HL-60 (cell line): Measurements from ENCODE around the gene MAD1L1.

Experiments used
- DNase-seq, 2 experiments: peaks; one replicate each; pipeline ENCODE4 v3.0.0-alpha.2; 2010 to 2020; ENCODE audit warnings: low read depth in 1 of 2, low spot score in 1 of 2
- H3K27ac ChIP-seq: fragments of 250-450 bp; sonication (Bioruptor Pico); replicated peaks from 2 replicates; pipeline ENCODE4 v1.5.1; 2020; ENCODE audit warnings: mild to moderate bottlenecking, moderate library complexity
- H3K27me3 ChIP-seq: fragments of 250-450 bp; sonication (Bioruptor Pico); 2 replicates; pipeline ENCODE4 v1.5.1; 2021; ENCODE audit warnings: mild to moderate bottlenecking, moderate library complexity; ENCODE audit not compliant: insufficient read depth, poor library complexity, severe bottlenecking
- H3K4me3 ChIP-seq: replicated peaks from 2 replicates; pipeline ENCODE4 v1.5.1; 2011; ENCODE audit warnings: mild to moderate bottlenecking, control low read depth, low read length; ENCODE audit not compliant: insufficient read depth
- GABPA ChIP-seq: IDR thresholded peaks from 2 replicates; pipeline ENCODE4 v1.6.1; 2012; ENCODE audit warnings: low read depth
- POLR2AphosphoS5 ChIP-seq: IDR thresholded peaks from 2 replicates; pipeline ENCODE4 v1.6.1; 2012; ENCODE audit warnings: low read depth
- REST ChIP-seq: IDR thresholded peaks from 2 replicates; pipeline ENCODE4 v1.6.1; 2012; ENCODE audit warnings: low read depth; ENCODE audit not compliant: insufficient replicate concordance
- SPI1 ChIP-seq: IDR thresholded peaks from 2 replicates; pipeline ENCODE4 v1.6.1; 2012; ENCODE audit warnings: low read depth, mild to moderate bottlenecking, borderline replicate concordance
- TF ChIP-seq, protein P1 (sequence below): IDR thresholded peaks from one replicate; pipeline ENCODE4 v1.5.1; 2011; ENCODE audit warnings: low read length, control low read depth, inconsistent platforms; ENCODE audit not compliant: insufficient read depth

Gene MAD1L1

DNA sequence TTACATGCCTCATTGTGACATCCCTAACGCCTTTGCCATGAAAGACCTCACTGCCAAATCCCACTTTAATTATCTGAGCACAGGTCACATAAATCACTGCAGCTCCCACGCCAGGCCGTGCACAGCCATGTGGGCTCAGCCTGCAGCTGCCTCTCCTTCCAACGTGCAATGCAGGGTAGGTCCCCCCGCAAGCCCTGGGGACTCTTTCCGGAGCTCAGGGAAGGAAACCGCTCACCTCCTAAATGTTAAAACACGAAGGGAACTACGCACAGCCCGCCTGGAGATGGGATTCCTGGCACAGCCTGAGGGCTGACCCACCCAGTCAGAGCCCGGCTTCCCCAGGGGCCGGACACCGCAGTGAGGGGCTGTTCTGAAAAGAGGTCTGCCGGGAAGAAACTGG is 128.0 kb downstream of the MAD1L1 start:
- no peak overlapping the region for H3K4me3 ChIP-seq
- peak overlapping the region; percentile 73 for H3K27ac ChIP-seq
- DNase-seq, result peak in 1 of 2 experiments; percentile 28
- TF ChIP-seq POLR2AphosphoS5 (no peak), GABPA (no peak), SPI1 (no peak), REST (no peak)
- TF ChIP-seq, protein P1, sequence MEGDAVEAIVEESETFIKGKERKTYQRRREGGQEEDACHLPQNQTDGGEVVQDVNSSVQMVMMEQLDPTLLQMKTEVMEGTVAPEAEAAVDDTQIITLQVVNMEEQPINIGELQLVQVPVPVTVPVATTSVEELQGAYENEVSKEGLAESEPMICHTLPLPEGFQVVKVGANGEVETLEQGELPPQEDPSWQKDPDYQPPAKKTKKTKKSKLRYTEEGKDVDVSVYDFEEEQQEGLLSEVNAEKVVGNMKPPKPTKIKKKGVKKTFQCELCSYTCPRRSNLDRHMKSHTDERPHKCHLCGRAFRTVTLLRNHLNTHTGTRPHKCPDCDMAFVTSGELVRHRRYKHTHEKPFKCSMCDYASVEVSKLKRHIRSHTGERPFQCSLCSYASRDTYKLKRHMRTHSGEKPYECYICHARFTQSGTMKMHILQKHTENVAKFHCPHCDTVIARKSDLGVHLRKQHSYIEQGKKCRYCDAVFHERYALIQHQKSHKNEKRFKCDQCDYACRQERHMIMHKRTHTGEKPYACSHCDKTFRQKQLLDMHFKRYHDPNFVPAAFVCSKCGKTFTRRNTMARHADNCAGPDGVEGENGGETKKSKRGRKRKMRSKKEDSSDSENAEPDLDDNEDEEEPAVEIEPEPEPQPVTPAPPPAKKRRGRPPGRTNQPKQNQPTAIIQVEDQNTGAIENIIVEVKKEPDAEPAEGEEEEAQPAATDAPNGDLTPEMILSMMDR, result no peak
- H3K27me3 ChIP-seq, result no peaks in the 10 kb centered on the region

GRCh38 chr7:2104107-2104710 is 128.5 kb downstream of the MAD1L1 start:
- H3K27me3 ChIP-seq, result no peaks in the 10 kb centered on the region
- TF ChIP-seq REST (no peak), POLR2AphosphoS5 (peak; percentile 72), GABPA (no peak), SPI1 (no peak)
- TF ChIP-seq, protein P1, result peak; percentile 58
- H3K4me3 ChIP-seq, result no peak overlapping the region
- peak overlapping the region; percentile 73 for H3K27ac ChIP-seq
- peak; percentile 87 to 95 for DNase-seq

DNA sequence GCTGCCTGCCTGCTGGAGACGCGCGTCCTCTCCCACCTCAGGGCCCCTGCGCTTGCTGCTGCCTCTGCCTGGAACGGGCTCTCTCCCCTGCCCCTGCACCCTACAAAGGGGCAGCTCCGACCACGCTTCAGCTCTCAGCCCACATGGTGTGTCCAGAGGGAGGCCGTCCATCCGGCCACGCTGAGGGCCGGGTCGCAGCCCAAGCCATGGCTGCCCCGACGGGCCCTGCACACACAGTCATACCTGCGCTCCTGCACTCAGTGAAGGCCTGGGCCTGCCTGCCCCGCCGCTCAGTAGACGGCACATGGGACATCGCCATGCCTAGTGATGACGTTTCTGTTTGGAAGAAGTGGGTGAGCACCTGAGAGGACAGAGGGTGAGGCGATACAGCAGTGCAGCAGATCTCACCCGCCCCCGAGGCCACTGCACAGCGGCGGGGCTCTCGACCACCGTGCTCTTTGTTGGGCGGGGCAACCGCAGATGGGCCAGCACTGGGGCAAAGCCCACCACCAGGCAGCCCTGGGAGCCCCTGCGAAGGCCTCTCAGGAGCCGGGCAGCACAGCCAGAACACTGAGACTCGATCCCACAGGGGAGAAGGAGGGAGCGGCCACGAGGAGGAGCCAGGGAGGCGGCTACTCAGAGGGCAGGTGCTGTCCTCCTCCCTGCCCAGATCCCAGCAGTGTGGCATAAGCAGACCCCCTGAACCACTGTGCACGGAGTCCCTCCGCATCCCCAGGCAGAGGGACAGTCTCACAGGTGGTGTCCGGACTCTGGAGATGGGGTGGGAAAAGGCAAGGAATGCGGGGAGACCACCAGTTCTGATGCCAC is 129.5 kb downstream of the MAD1L1 start:
- DNase-seq, result no peak
- no peak overlapping the region for H3K4me3 ChIP-seq
- TF ChIP-seq SPI1, result no peak
- TF ChIP-seq POLR2AphosphoS5, result no peak
- no peak for TF ChIP-seq GABPA
- TF ChIP-seq REST, result no peak
- TF ChIP-seq, protein P1, result no peak
- peak overlapping the region; percentile 73 for H3K27ac ChIP-seq
- H3K27me3 ChIP-seq, result no peaks in the 10 kb centered on the region
